ENCODE results near the gene ATP5MG.

The ATP5MG gene

DNA sequence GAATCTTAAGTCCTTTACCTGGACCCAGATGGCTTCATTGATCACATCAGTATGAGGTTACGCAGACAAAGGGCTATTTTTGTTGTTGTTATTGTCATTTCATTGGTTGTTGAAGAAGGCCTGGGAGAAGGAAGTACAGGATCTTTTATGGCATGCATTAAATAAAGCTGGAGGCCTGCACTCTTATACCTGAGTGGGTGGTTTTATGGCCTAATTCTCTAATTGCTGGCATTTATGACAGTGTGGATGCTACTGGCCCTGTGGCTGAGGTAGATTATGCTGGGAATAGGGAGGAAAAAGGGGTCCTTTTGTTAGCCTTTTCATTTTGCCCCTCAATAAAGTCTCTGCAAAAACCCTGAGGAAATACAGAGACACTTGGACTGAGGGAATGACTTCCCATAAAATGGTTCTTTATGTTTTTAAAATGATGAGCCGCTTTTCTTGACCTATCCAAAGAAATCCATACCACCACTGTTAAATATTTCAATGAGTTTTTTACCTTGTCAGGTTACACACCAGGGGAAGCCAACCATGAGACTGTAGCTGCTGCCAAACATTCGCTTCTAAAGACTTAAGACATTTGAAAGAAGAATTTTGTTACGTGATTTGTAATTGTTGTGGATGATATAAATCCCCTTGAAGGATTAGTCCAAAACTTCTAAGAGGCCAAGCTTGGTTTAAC is 41.6 kb downstream of the ATP5MG start:
- no peak for DNase-seq (ENCODE audit: low spot score)

GRCh38 chr11:118443590-118444218 is 42.3 kb downstream of the ATP5MG start:
- no peak for DNase-seq (ENCODE audit: low spot score)

GRCh38 chr11:118447423-118447822 is 46.0 kb downstream of the ATP5MG start:
- DNase-seq (ENCODE audit: low spot score): no peak

DNA sequence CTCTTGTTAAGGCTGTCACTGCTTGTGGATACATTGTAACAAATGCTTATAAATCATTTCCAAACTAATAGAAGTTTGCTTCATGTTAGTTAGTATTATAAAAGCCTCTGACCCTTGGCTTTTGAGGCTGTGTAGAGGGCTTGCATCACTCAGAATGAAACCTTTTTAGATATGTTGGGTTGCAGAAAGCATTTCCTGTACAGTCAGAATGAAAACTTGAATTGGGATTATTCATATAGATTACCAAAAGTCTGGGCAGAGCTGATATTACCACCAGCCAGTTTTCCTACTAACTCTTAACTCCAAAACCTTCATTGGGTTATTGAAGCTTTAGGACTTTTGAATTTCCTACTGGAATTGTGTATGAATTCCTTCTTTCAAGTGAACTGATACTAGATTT is 46.9 kb downstream of the ATP5MG start:
- DNase-seq (ENCODE audit: low spot score): no peak

DNA sequence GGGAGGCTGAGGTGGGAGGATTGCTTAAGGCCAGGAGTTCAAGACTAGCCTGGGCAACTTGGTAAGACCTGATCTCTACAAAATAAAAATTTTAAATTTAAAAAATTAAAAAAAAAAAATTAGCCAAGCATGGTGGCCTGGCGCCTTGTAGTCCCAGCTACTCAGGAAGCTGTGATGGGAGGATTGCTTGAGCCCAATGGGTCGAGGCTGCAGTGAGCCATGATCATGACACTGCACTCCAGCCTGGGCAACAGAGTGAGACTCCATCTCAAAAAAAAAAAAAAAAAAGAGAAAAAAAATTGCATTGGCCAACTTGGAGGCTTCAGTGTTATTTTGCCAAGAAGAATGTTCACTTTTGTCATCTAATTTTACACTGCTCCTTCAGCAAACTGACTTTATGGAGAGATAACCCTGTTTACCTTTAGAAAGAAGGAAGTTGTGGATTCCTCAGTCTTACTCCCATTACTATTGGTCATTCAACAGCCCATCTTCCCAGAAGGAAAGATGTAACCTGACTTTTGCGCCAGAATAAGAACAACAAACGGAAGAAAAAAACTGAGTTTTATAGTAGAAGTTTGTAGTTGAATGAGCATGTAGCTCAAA is 48.0 kb downstream of the ATP5MG start:
- DNase-seq (ENCODE audit: low spot score): no peak

DNA sequence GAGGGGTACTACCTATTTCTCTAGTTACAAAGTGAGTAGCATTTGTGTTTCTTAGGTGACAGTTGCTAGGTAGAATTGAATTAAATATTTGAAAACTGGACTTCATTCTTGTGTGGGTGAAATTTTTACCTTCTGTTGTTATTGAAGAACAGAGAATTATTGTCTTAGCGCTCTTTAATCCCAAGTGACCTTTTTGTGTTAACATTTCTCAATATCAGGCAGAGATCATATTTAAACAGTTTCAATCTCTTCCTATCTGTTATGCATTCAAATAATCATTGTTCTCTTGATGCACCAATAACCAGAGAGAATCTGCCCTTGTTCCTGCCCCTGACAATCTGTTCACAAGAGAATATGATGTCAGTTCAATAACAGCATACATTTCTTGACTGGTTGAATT is 49.0 kb downstream of the ATP5MG start:
- no peak for DNase-seq (ENCODE audit: low spot score)
